SK-N-SH (cell line): ENCODE results near the gene IFNLR1.

ENCODE experiments used
- JUND ChIP-seq: IDR thresholded peaks from 2 replicates; pipeline ENCODE4 v1.4.0; 2012
- TF ChIP-seq, protein P1 (sequence below): fragments of 200-600 bp; sonication (generic); IDR thresholded peaks from 2 replicates; pipeline ENCODE4 v1.6.1; 2017; ENCODE audit warnings: antibody characterized with exemption, mild to moderate bottlenecking, moderate library complexity
- TF ChIP-seq, protein P2 (sequence below): IDR thresholded peaks from 2 replicates; pipeline ENCODE4 v1.6.1; 2012; ENCODE audit warnings: mild to moderate bottlenecking, low read depth, low read length, moderate library complexity

DNA sequence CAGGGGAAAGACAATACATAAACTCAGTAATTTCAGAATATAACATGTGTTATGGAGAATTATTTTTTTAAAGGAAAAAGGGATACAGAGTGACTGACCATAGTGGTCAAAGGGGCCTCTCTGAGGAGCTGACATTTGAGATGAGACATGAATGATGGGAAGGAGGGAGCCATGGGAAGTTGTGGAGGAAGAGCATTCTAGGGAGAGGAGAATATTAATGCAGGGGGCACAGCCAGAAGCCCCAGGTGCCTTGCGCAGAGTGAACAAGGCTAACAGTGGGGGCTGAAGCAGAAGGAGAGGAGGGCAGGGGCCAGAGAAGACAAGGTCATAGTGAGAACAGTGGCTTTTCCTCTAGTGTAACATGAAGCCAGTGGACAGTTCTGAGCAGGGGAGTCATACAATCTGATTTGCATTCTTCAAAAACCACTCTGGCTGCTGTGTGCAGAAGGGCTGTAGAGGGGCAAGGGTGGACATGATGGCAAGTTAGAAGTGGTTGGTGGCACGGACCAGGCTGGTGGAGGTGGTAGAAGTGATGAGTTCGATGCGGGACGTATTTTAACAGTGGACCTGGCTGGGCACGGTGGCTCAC, 28.2 kb upstream of the IFNLR1 start:
- TF ChIP-seq, protein P1, sequence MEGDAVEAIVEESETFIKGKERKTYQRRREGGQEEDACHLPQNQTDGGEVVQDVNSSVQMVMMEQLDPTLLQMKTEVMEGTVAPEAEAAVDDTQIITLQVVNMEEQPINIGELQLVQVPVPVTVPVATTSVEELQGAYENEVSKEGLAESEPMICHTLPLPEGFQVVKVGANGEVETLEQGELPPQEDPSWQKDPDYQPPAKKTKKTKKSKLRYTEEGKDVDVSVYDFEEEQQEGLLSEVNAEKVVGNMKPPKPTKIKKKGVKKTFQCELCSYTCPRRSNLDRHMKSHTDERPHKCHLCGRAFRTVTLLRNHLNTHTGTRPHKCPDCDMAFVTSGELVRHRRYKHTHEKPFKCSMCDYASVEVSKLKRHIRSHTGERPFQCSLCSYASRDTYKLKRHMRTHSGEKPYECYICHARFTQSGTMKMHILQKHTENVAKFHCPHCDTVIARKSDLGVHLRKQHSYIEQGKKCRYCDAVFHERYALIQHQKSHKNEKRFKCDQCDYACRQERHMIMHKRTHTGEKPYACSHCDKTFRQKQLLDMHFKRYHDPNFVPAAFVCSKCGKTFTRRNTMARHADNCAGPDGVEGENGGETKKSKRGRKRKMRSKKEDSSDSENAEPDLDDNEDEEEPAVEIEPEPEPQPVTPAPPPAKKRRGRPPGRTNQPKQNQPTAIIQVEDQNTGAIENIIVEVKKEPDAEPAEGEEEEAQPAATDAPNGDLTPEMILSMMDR, result no peak
- TF ChIP-seq JUND, result no peak
- TF ChIP-seq, protein P2, sequence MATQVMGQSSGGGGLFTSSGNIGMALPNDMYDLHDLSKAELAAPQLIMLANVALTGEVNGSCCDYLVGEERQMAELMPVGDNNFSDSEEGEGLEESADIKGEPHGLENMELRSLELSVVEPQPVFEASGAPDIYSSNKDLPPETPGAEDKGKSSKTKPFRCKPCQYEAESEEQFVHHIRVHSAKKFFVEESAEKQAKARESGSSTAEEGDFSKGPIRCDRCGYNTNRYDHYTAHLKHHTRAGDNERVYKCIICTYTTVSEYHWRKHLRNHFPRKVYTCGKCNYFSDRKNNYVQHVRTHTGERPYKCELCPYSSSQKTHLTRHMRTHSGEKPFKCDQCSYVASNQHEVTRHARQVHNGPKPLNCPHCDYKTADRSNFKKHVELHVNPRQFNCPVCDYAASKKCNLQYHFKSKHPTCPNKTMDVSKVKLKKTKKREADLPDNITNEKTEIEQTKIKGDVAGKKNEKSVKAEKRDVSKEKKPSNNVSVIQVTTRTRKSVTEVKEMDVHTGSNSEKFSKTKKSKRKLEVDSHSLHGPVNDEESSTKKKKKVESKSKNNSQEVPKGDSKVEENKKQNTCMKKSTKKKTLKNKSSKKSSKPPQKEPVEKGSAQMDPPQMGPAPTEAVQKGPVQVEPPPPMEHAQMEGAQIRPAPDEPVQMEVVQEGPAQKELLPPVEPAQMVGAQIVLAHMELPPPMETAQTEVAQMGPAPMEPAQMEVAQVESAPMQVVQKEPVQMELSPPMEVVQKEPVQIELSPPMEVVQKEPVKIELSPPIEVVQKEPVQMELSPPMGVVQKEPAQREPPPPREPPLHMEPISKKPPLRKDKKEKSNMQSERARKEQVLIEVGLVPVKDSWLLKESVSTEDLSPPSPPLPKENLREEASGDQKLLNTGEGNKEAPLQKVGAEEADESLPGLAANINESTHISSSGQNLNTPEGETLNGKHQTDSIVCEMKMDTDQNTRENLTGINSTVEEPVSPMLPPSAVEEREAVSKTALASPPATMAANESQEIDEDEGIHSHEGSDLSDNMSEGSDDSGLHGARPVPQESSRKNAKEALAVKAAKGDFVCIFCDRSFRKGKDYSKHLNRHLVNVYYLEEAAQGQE, result no peak
